GM21737 (cell line): ENCODE data around the gene AIFM1.
A peak's percentile ranks its signal among the peaks of the same experiment; 100 is the strongest.

Experiments used
- ATAC-seq: cut with Tn5 transposase; IDR thresholded peaks from one replicate; pipeline ENCODE4 v1.9.1; 2021; ENCODE audit warnings: mild to moderate bottlenecking, moderate library complexity; ENCODE audit not compliant: unreplicated experiment

The AIFM1 gene

DNA sequence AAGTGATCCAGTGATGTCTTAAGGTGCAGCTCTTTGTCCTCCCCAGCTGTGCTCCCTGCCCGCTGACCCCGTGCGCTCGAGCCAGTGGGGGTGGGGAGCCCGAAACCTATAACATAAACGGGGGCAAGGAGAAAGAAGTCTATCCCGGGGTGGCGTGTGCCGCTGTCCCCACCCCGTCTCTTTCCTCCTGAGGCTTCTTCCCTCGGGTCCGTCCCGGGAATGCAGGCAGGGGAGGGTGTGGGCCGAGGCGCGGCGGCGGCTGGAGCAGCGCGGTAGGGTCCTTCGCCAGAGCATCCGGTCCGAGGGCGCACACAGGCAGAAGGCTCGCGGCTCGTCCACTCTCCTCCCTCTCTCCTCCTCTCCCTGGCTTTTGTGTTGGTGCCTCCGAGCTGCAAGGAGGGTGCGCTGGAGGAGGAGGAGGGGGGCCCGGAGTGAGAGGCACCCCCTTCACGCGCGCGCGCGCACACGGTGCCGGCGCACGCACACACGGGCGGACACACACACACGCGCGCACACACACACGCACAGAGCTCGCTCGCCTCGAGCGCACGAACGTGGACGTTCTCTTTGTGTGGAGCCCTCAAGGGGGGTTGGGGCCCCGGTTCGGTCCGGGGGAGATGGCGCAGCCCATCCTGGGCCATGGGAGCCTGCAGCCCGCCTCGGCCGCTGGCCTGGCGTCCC, 5.9 kb upstream of the AIFM1 start, which contains the start of gene RAB33A:
Gene RAB33A, plus strand, starts transcription at position 517 of the 681 bp plus-strand sequence. Its CDS starts 101 bp downstream, at position 618.
- no peak for ATAC-seq

DNA sequence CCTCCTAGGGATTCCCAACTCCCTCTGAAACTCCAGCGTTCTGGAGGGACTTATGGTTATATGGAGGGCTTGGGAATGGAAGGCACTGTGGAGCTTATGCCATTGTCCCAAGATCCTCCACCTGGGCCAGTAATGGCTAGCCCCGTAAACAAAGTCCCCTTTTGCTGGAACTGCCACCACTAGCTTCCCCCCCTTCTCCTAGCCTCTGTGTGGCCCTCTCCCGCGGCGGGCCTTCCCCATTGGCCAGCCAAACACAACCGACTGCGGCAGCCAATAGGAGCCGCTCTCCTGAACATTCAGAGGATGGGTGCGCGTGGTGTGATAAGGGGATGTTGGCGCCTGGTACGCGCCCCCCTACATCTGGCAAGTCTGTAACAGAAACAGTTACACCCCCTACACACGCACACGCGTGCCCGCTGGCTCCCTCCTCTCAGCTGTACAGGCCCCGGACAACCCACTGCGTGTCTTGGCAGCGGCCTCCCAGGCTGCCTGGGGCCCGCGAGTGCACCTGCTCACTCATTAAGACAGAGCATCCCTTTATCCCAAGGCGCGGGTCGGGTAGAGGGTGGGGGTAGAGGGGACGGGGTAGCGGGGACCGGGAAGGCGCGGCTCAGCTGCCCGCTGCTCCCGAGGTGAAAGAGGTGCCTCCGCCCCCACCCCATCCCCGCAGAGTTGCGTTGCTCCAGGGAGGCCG, 5.3 kb upstream of the AIFM1 start:
- ATAC-seq, result peak; percentile 75

DNA sequence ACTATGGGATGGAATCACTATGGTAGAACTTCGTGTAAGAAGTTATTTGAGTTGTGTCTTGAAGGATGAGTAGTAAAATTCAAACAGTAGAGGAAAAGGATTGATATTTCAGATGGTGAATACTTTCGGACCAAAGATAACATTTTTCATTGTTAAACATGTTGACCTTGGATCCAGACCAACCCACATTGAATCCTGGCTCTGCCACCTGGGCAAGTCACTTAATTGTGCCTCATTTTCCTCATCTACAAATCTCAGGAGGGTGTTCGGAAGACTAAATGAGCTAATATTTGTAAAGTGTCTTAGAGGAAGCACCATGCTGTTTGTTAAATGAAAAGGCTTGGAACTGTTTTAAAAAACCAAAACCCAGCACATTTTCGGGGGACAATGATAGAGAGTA, 1.4 kb upstream of the AIFM1 start:
- ATAC-seq, result no peak

DNA sequence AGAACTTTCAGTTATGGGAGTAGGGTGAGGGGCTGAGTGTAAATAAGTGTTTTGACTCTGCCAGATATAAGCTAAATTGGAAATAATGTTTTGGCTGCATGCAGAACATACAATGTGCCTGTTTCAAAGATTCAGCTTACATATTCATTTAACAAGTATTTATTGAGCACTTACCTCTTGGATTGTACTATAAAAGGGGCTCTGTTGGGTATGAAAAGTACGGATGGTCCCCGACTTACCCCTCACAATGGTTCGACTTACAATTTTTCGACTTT, 799 bp upstream of the AIFM1 start:
- ATAC-seq, result no peak

DNA sequence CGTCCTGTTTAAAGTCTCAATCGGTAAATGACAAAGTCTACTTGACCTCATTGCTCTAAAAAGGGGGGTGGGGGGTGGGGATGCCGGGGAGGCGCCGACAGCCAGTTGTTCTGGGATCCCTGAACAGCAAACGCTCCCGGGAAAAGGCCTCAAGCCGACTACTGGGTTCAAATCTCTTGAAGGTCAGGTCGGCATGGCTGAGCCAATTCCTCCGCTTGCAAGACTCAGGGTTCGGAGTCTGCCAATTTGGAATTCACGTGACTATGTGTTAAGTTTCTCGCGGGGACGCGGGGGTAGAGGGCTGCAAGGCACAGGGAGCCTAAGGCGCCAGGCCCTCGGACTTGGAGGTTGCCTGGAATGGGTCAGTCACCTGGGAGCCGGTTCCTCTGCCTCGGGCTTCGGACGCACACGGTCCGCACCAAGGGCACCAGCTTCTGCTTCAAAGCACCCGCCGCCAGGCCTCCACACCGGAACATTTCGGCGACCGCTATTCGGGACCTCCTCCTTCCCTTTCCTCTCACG, 399 bp downstream of the AIFM1 start:
- no peak for ATAC-seq

DNA sequence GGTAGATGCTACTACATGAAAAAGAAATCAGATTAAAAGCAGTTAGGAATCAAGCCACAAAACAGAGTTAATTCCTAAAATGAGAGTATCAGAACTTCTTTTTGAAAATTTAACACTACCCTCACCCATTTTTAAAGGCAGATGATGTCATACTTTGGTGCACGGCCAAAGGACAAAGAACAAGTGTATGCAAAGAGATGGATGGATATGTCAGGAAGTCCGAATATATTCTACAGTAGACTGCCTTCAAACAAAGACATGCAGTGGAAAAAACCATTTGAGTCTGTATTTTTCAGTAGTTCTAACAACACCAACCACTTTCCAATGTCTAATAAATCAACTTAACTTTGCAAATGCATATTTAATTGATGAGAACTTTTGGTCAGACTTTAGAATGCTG, 2.2 kb downstream of the AIFM1 start:
- ATAC-seq, result no peak

DNA sequence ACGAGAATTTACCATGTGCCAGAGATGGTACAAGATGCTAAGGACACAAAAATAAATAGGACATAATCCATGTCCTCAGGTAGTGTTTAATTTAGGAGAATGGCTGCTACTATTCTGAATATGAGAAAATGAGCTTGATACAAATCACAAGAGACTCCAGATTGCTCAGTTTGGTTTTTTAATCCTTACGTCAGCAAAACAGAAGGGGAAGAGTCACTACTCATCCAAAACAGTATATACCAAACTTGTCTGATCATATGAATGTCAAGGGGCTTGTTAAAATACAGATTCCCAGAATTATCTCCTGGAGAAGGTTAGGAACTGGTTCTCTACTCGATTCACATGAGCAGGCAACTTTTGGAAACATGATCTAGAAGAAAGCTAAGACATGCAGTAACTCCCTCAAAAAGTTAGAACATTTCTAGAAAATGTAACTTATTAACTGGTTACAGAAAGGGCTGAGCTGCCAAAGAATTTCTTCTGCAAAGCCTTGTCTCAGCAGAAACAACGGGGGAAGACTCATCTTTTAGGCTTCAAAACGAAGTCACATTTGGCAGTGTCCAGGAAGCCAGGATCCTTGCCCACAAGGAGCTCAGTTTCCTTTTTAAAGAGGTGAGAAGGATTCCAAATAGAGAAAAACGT, 3.4 kb downstream of the AIFM1 start:
- ATAC-seq, result no peak

DNA sequence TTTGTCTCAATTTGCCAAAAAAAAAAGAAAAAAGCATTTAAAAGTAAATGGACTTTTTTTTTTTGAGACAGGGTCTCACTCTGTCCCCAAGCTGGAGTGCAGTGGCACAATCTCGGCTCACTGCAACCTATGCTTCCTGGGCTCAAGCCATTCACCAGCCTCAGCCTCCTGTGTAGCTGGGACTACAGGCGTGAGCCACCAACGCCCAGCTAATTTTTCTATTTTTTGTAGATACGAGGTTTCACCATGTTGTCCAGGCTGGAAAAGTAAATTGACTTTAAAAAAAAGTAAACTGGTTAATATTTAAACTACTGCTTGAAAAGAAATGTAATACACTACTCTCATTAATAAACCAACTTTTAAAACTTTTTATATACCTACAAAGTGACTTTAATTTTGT, 5.9 kb downstream of the AIFM1 start:
- ATAC-seq, result no peak

DNA sequence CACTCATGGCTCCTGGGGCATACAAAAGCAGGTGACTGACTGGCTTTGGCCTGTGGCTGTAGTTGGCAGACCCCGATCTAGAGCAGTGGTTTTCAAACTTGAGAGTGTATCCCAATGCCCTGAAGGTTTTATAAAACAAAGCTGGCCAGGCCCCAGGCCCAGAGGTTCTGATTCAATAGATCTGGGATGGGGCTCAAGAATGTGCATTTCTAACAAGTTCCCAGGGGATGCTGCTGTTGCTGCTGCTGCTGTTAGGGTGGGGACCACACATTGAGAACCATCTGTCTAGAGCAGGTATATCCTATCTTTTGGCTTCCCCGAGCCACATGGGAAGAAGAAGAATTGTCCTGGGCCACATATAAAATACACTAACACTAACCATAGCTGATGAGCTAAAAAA, 7.3 kb downstream of the AIFM1 start:
- no peak for ATAC-seq

DNA sequence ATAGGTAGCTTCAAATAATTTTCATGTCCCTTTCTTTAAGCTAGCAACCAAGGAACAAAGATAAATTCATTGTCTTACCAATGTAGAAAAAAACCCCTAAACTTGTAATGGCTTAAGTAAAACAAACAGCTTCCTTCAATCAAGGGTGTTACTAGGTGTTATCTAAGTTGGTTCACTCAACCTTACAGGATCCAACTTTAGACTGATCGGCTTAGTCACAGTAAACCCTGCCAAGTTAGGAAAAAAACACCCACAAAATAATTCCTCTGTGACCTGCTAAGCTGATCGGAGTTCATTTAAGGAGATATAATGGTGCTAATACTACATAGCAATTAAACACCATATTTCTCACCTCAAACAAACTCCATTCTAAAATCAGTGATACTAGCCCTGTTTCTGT, 10.1 kb downstream of the AIFM1 start:
- no peak for ATAC-seq

DNA sequence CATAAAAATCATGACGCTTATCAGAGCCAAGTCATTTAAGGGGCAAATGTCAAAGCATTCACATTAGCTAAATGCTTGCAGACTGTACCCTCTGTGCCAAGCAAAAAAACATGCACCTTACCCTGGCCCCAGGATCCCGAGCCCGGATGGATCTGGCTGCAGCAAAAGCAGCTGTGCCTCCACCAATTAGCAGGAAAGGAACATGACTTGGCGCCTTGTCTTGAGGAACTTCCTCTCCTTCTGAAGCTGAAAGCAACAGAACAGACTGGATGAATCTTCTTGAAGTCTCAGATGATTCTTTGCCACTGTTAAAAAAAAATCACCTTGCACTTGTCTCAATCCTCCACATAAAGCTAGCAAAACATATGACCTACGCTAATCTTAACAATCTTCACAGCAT, 18.0 kb downstream of the AIFM1 start:
- no peak for ATAC-seq

DNA sequence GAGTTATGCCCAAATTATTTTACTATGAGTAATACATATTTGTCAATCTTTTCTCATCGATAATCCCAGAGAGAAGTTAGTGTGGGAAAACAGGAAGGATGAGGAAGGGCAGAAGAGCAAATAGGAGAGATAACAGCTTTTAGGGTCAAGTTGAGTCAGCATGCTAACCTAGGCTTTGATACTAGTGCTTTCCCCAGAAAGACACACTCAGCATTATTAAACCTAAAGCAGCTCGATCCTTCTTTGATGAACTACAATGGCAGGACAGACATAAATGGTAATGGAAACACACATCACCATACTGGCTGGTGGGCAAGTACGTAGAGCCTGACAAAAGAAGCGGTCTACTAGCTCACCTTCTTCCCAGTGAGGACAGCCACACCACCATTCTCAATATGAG, 20.5 kb downstream of the AIFM1 start:
- no peak for ATAC-seq

DNA sequence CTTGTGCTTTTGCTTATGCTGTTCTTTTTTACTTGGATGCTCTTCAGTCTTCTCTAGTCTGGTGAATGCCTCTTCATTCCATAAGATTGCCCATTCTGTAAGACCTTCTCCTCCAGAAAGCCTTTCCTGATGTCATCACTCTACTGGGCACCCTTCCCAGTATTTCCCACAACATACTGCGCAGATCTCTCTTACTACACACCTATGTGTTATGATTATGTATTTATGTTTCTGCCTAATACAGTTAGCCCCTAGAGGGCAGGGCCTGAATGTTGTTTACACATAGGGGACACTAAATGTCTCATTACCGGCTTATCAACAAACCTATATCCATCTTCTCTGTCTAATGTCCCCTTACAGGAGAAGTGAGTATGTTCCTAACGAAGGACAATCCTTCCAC, 21.1 kb downstream of the AIFM1 start:
- ATAC-seq, result no peak

DNA sequence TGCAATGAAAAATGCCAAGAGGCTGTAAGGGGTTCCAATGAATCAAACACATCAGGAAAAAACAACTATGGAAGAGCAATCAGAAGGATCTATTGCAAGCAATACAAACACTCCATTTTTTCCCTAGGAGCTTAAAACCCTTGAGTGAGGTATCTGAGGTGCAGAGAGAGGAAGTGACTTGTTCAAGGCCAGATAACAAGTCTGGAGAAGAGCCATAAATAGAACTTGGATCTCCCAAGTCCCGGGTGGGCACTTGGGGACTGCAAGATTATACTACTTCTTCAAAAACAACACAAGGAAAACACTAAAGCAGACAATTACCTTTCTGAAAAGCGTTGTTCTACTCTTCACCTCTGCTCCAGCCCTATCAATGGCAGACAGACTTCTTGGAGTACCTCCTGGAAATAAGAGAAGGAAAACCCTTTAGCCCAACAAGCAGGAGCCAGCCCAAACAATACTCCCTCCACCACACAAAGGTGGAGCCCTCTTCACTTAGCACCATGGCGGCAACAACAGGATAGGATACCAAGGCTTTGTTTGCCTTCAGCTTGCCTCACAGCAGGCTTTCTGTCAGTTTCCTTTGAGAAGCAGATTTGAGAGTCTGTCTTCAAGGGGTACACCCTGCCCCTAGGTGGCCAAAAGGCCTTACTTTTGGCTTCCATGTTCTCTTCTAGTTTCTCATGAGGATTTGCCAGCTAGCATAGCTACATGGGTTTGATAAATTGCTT, 26.0 kb downstream of the AIFM1 start:
- ATAC-seq, result no peak

DNA sequence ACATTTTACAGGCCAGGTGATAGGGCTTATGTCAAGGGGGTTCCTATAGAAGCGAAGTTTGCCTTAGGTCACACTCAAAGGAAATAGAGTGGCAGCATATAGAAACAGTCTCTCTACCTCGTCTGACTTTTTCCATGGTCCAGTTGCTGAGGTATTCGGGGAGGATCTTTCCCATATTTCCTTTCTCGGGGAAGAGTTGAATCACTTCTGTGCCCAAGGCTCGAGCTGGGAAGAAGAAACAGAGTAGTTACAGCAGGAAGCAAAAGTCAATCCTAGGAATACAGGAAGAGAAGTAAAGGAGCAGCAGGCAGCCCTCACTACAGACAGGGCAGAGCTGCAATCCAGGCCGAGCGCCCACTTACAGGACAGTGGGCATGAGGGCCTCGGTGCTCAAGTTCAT, 28.7 kb downstream of the AIFM1 start:
- no peak for ATAC-seq

DNA sequence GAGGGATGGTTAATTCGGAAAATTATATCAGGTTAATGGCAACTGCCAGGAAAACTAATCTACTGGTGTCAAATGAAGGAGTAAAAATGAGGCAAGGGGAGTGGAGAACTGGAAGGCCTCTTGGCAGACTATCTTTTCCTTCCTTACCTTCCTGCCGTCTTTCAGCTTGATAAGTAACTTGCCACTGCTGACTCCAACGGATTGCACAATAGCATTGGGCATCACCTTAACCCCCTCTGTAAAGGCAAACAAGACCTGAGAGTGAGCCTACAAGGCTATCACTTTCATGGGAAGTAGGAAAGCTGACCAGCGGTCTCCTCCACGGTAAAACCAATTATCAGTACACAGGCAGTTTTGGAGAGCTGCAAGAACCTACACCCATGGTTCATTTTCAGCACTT, 29.1 kb downstream of the AIFM1 start:
- no peak for ATAC-seq

DNA sequence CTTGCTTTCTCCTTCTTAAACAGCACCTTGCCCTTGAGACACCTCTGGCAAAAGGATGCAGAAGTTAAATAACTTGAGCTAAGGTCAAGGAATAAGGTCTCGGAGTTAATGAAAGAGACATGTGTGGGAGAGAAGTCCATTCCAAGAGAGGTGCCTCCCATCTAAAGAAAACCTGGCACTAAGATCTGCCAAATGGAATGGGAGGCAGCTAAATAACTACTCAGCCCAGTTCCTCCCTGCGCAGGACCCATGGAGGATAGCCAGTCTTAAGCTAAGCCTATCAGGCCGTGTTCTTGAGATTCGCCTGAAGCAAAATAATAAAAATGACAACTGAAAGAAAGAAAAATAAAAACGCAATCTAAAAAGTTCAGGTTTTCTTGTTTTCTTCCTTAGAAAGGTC, 34.7 kb downstream of the AIFM1 start:
- no peak for ATAC-seq

DNA sequence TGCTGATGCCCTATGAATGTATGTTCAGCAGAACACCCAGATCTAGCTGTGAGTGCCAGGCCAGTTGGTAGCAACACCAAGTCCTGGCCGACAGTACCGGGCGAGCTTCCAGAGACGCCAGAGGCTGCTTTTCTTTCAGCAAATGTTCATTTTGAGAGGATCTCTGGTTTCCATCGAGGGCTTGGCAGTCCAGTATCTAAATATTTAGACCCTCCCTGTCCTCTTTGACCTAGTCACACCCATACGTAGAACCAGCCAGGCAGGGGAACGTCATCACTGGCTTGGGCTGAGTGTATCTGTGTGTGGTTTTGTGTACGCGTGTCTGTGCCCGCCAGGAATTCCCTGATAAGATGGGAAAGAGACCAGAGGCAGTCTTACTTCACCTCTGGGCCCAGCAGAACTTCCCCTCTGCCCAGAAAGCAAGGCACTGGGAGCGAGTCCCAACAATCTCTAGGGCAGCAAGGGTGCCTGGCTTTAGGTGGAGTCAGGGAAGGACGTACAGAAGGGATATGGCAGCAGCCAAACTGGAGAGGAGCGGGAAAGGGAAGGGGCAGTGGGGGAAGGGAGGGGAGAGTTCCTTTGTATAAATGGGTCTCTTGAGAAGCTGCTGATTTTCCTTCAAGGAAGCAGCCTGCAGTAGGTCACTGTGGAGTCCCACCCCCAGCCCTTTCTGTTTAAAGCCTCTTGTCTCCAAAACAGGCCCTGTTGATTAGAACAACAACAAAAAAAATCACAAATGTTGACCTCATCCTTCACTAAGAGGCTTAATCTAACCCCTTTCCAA, 40.4 kb downstream of the AIFM1 start:
- no peak for ATAC-seq

DNA sequence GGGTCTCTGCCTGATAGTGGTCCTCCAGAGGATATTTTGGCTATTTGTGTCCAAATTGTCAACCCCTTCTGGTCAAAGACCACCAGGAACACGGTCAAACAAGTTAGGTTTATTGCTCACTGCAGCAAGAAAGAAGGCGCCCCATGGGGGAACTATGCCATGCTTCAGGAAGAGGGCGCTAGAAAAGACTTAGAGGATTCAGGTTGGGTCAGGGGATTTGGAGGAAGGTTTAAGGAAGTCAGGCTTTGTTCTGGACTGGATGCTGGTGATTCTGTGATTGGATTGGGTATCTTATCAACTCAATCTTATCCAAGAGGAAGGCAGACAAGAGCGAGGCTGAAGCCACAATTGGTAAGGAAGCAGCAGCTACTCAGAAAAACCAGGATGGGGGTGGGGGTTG, 41.1 kb downstream of the AIFM1 start:
- ATAC-seq, result no peak

DNA sequence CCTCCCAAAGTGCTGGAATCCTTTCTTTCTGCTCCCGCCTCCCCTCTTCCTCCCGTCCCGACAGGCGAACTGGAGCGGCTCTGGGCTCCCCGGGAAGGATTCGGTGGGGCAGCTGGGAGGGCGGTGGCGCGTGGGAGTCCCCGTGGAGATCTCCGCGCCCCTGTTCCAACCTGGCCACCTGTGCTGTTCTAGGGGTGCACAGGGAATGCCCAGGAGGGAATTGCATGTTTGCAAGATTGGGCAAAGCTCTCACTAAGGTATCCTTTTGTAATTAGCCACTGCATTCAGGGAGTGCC, 44.2 kb downstream of the AIFM1 start:
- no peak for ATAC-seq
